GM13976 (cell line): ENCODE results near the gene ACOT11.

ENCODE experiments used
- DNase-seq: peaks from one replicate; pipeline ENCODE4 v3.0.0; 2012; ENCODE audit warnings: low spot score
- CTCF ChIP-seq: IDR thresholded peaks from 2 replicates; pipeline ENCODE4 v1.5.1; 2012; ENCODE audit warnings: borderline replicate concordance, mild to moderate bottlenecking; ENCODE audit not compliant: insufficient read depth; ENCODE audit errors: extremely low read depth, missing control alignments, control extremely low read depth
- in situ Hi-C: fragments of 300-500 bp; cut with MboI; formaldehyde crosslinking; loops from one replicate; pipeline ENCODE4 v1.12.0; 2022; ENCODE audit warnings: low sequenced_read_pairs, mixed read lengths, inconsistent platforms; ENCODE audit not compliant: unreplicated experiment

The ACOT11 gene

GRCh38 chr1:54607821-54608565, 60.0 kb downstream of the ACOT11 start:
- DNase-seq, result no peak
- no peak for TF ChIP-seq CTCF
- in situ Hi-C loops, result no loop called here

GRCh38 chr1:54608566-54609230, 60.7 kb downstream of the ACOT11 start:
- in situ Hi-C loops, result no loop called here
- no peak for TF ChIP-seq CTCF
- DNase-seq, result no peak

GRCh38 chr1:54609301-54609921, 61.4 kb downstream of the ACOT11 start:
- no peak for TF ChIP-seq CTCF
- no peak for DNase-seq
- in situ Hi-C loops, result no loop called here

GRCh38 chr1:54610048-54610447, 62.0 kb downstream of the ACOT11 start:
- no peak for DNase-seq
- in situ Hi-C loops, result no loop called here
- no peak for TF ChIP-seq CTCF

- TF ChIP-seq CTCF, result no peak
- in situ Hi-C loops, result no loop called here
- no peak for DNase-seq
These were observed 62.9 kb downstream of the ACOT11 start for GRCh38 chr1:54610601-54611580.

GRCh38 chr1:54611621-54612020, 63.6 kb downstream of the ACOT11 start:
- no peak for DNase-seq
- in situ Hi-C loops, result no loop called here
- no peak for TF ChIP-seq CTCF
